Stimulated activated CD4-positive, alpha-beta T cell treated with anti-CD3 and anti-CD28 coated beads, Interleukin-12 subunit alpha, Interleukin-12 subunit beta, amount 100 ng/mL, for 4 hours (primary cell): ENCODE data around the gene SSR2.

Source experiments
- DNase-seq: peaks from one replicate; pipeline ENCODE4 v3.0.0-alpha.2; 2020

The SSR2 gene

DNA sequence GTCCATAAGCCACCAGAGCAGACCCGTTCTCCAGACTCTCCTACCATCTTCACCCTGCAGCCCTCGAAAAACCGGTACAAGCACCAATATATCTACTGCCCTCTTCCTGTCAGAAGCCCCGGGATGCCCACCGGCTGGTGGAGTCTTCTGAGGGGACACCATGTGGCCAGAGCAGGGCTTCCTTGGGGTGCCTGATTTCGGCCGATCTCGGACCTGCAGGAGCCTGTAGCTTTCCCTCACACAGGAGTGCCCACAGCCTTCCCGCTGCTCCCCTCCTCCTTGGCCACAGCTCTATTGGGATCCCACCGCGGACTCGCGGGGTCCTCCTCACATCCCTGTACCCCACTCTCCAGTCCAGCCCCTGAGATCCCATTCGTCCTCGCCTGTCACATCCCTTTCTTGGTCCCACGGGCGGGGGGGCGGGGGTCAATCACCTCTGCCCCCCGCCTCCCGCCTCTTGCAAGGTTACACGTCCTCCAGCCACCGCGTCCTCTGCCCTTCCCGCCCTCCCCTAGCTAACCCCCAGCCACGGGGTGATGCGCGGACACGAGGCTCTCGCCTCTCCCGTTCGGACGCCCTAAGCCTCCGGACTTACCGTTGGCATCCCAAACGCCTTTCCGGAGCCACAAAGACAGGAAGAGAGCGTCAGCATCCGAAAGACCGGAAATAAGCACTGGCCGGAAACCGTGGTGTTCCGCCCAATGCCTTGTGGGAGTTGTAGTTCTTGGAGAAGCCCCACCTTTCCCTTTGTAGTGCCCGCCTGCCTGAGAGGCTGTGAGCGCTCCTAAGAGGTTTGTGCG, at the start of gene SSR2:
SSR2 (minus strand) TSS at position 659 of the 800 bp plus-strand sequence. CDS start 784 bp downstream, outside the sequence.
- peak; percentile 73 for DNase-seq

DNA sequence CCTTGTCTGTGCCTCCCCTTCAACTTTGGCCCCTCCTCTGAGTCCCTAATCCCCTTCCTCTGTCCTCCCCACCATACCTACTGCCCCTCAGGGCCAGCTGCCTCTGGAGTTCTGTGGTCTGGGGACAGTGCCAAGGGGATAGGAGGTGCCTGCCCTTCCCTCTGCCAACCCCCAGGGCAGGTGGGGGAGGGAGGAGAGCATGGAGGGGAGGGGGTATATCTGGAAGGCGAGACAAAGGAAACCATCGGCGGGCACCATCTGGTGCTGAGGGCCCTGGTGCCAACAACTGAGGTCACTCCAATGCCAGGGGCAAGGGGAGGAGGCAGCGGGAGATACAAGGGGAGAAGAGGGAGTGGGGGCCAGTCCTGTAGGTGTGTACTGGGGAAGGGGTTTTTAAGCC, 49.8 kb upstream of the SSR2 start:
- DNase-seq, result no peak

DNA sequence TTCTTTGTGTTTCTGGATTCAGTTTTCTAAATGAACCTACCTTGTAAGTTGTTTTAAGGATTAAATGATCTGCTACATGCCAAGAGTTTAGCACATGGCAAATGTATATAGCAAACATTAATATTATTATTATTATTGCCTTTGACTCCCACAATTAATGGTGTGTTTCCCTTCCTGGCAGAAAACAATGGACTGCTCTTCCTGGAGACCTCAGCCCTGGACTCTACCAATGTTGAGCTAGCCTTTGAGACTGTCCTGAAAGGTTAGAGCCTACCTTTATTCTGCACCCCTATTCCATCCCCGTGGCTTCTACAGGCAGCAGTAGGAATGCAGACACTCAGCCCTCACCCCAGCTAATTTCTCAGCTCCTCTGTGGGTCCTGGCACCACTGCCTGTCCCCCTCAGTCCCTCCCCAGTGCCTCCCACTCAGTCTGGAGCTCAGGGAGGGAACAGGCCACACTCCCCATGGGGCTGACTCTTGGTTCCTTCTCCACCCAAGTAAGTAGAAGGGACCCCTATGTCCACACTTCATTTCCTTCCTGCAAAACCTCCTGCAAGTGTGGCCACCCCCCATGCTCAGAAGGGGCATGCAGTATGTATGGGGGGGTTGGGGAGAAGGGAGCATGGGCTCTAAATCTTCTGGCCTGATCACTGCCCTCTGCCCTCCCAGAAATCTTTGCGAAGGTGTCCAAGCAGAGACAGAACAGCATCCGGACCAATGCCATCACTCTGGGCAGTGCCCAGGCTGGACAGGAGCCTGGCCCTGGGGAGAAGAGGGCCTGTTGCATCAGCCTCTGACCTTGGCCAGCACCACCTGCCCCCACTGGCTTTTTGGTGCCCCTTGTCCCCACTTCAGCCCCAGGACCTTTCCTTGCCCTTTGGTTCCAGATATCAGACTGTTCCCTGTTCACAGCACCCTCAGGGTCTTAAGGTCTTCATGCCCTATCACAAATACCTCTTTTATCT, 49.0 kb upstream of the SSR2 start:
- DNase-seq, result no peak

DNA sequence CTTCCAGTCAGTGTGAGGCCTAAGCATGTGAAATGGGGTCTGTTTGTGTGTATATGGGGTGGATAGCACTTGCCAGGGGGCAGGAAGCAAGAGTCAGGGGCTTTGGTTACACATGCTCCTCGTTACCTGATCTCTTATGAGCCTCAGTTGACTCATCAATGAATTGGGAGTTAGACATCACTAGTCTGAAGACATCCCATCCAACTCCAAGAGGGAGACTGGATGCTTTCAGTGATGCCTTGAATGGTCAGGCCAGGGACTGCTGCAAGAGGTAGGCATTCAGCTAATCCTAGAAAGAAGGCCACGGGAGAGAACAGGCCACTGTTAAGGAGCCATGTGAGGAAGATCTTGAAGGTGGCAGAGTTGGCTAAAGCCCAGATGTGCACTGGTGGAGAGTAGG, 46.5 kb upstream of the SSR2 start:
- DNase-seq, result no peak

DNA sequence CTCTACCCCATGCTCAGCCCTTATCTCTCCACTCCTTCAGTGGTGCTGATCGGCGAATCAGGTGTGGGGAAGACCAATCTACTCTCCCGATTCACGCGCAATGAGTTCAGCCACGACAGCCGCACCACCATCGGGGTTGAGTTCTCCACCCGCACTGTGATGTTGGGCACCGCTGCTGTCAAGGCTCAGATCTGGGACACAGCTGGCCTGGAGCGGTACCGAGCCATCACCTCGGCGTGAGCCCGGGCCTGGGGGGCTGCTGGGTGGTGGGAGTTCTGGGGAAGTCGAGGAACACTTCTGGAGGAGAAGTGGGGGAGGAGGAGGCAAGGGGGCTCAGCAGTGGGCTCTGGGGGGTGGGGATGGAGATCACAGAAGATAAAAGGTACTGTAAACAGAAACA, 45.1 kb upstream of the SSR2 start:
- no peak for DNase-seq

DNA sequence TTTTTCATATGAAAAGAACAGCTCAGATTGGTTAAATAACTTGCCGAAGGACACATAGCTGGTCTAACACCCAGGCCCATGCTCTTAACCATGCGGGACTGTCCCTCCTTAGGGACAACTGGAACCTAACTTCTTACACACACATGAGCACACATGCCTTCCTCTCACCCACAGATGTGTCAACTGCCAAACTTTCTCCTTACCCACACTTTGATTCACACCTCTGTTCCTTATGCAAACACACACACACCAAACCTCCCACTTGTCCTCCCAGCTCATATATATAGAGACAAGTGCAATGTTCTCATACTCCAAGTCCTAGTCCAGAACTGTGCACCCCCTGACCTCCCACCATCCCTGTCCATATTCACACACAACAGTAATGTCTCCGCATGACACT, 44.5 kb upstream of the SSR2 start:
- no peak for DNase-seq

DNA sequence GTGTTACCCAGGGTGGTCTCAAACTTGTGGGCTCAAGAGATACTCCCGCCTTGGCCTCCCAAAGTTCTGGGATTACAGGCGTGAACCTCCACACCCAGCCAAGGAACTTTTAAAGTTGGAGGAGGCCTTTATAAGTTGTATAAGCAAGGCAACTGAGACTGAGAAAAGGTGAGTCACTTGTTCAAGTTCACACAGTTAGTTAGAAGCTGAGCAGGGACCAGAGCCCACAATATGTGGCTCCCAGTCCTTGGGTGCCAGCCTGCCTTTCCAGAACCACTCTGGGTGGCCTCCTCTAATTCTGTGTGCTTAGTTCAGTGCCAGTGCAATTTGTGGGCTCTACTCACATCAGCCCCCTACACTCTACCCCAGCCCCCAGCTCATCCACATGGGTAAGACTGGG, 43.9 kb upstream of the SSR2 start:
- no peak for DNase-seq

DNA sequence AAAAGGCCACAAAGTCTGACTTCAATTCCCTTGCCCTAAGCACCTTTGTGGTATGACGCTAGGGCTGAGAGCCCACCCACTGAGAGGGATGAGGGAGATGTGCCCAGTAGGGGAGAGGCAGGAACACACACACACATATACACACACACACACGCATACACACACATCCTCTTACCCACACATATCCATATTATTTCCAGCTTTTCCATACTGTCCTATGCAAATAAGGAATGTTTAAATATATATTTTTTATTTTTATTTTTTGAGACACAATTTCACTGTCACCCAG, 43.2 kb upstream of the SSR2 start:
- DNase-seq, result no peak

DNA sequence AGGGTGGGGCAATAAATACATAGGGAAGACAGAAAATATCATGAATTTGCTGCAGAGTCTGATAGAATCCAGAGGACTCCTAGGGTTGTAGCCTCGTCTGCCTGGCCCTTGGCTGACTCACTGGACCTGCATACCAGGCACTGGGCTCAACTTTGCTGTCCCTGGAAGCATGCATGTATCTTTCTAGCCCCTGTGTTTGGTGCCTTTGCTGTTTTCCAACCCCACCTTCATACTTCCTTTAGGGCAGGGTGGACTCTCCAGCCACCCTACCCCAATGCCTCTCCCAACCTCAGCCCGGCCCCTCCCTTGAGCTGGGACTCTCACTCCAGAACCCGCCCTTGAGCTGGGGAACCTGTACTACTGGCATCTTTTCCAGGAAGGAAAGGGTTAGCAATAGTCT, 41.4 kb upstream of the SSR2 start:
- DNase-seq, result no peak

DNA sequence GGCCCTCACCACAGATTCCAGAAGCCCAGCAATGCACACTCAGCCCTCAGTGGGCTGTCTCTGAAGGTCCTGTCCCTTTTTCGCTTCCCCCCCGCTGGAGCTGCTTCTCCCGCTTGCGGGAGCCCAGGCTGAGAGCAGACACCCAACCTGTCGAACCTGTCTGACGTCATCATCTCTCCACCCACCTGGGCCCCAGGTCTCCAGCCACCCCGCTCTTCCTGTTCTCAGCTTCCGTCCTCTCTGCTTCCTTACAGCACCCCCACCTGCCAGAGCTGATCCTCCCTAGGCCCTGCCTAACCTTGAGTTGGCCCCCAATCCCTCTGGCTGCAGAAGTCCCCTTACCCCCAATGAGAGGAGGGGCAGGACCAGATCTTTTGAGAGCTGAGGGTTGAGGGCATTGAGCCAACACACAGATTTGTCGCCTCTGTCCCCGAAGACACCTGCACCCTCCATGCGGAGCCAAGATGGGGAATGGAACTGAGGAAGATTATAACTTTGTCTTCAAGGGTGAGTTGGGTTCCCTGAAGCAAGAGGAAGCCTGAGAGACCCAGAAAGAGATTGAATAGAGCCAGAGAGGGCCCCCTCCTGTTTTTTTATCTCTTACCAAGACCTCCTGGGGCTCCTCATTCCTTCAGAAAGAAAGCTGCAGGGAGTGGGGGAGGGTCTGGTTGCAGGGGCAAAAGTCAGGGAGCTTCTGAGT, 40.3 kb upstream of the SSR2 start, which contains the start of gene RAB25:
RAB25 (plus strand) TSS at position 224 of the 700 bp plus-strand sequence; CDS start at position 465, 241 bp downstream.
- no peak for DNase-seq

DNA sequence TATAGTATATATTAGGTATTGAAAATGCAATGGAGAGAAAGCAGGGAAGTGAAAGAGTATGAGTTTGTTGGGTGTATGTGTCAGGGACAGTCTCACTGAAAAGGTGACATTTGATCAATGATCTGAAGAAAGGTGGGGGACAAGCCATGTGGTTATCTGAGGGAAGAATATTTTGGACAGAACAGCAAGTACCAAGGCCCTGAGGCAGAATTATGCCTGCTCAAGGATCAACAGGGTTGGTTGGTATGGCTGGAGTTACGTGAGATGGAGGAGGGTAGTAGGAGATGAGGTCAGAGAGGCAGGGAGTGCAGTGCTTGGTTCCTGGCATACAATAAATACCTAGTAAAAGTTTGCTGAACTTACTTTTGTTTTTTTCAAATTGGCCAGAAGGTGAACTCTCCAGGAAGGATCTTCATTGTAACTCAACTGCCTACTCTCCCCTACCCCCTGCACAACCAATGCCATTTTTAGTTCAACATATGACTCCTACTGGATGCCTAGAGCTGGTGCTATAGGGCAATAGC, 35.6 kb upstream of the SSR2 start:
- DNase-seq, result no peak

DNA sequence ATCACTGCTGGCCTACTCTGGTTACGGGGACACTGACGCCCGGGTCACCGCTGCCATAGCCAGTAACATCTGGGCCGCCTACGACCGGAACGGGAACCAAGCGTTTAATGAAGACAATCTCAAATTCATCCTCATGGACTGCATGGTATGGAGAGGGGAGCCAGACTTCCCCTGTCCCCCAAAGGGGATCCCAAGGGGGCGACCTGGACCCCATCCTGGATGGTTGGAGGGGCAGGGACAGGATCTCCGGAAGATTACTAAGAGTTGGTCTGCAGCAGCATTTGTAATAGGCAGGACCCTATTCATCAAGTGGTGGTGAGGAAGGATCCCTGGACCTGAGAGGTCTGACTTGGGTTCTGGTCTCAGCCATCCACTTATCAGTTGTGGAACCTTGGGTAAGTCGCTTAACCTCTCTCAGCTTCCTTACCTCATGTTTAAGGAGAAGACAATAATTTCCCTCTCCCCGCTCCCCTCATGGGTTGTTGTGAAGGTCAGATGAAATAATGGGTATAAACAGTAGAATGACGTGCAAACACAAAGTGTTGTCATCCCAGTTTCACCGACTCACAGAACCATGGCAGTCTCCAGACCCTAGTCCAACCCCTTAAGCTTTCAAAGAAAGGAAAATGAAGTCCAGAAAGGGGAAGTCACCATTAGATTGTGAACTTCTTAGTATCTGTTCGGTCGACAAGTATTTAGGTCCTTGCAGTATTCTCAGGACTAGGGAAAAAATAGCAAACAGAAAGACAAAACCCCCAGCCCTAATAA, 34.7 kb upstream of the SSR2 start:
- DNase-seq, result no peak

DNA sequence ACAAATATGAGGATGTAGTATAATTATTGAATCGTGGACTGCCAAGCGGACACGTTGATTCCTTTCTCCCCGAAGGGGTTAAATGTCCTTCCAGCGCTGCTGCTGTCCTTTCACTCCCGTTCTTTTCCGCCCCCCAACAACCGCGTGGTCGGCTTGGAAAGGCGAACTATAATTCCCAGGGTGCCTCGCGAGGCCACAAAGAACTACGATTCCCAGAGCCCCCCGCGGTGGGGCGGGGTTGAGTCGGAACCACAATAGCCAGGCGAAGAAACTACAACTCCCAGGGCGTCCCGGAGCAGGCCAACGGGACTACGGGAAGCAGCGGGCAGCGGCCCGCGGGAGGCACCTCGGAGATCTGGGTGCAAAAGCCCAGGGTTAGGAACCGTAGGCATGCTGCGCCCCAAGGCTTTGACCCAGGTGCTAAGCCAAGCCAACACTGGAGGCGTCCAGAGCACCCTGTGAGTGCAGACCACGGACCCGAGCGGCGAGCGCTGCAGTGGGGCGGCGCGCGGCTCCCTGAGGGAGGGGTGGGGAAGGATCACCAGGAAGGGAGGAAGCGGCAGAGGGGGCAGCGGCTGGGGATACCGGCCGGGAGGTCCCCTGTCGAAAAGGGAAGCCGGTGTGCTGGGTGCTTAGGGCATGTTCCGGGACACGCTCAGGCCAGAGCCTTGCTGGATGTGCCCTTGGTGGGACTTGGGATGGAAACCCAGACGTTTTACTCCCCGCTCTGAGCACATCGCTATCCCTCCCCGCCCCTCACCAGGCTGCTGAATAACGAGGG, 33.9 kb upstream of the SSR2 start, which contains the start of gene LAMTOR2:
LAMTOR2 (plus strand) TSS at position 283 of the 781 bp plus-strand sequence; CDS start at position 391, 108 bp downstream.
- DNase-seq, result peak; percentile 95

DNA sequence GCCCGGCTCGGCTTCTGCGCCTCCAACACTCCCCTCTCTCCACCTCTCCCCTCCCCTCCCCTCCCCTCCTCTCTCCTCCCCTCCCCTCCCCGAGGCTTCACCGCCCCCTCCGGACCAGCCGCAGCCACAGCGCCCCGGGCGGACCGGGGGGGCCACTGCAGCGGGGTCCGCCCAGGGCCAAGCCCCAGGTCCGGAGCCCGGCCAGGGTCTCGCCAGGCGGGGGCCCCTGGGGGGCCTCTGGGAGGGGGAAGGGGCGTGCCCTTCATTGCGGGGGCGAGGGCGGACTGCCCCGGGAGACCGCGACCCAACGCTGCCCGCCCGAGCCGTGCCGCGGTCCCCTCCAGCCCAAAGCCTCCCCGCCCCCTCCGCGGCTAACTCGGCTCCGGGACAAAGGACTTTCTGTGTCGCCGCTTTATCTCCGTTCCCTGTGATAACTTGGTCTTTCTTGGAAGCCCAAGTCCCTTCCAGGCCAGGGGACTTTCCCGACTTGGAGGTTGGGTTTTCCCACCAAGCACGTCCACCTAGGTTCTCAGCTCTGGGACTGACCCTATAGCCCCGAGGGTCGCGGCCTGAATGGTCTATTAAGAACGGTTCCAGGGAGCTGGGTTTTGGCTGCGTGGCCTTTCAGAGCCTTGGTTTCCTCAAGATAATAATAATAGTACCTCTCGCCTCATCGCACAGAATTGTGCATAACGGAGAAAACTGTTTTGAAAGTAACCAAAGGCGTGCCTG, 33.2 kb upstream of the SSR2 start, which contains the start of gene UBQLN4:
UBQLN4 (minus strand) TSS at position 31 of the 732 bp plus-strand sequence. CDS start 97 bp downstream, outside the sequence.
- DNase-seq, result peak; percentile 83

DNA sequence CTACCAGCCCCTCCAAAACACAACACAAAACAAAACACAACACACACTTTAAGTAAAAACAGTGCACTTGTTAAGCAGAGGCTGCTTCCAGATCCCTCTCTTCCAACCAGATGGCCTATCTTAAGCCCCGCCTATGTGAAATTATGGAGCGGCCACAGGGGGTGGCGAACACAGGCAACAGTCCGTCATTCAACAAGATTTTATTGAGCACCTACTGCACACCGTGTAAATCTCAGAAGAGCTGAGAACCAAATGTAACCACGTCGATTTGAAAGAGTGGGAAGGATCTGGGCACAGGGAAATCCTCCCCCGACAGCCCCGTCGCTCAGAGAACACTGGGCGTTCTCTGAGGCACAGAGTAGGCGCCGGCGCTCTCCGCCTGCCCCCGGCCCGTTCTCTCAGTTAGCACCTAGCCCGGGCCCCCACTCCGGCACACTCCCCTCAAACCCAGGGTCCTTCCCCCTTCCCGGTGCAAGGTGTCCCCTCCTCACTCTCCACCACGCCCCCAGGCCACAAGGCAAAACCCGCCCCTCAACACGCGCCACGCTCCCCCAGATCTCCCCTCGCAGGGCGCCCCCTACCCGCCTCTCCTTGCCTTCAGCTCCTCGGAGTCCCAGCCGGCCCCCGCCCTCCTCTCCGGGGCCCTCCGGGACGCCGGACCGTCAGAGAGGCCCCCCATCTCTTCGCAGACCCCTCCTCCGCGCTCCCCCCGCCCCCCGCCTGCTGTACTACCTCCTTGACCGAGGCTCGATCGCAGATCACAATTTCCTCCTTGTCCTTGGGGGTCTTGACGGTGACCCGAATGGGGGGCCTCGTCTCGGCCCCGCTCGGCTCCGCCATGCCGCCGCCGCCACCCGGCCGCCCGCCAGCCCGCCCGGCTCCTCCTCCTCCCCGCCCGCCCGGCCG, 32.4 kb upstream of the SSR2 start:
- DNase-seq, result peak; percentile 69

DNA sequence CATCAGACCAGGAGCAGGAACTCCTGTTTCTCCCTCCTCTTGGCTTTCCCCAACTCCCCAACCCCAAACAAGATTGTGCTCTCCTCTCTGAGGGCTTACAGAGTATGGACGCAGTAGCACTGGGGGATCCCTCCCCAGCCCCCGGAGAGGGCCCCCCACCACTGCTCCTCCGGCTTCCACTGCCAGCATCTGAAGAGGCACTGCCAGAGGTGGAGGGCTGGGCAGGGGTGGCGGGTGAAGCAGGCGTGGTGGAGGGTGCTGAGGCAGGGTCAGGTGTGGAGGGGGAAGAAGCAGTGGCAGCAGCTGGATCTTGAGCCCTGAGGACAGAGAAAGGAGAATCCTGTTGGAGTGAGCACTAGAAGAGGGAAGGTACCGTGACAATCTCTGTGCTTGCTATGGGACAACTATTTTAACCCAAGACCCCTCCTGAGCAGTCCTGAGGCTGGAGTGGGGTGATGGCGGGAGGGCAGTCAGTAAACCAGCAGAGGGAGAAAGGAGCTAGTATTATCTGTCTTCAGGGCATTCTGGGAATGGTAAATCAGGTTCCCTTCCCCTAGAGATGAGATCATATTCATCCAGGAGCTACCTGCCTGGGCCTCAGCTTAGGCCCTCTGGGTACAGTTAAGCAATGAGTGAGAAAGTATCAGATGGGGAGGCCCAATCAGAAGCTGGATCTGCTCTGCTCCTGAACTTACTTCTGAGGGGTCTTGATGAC, 30.4 kb upstream of the SSR2 start:
- DNase-seq, result no peak

DNA sequence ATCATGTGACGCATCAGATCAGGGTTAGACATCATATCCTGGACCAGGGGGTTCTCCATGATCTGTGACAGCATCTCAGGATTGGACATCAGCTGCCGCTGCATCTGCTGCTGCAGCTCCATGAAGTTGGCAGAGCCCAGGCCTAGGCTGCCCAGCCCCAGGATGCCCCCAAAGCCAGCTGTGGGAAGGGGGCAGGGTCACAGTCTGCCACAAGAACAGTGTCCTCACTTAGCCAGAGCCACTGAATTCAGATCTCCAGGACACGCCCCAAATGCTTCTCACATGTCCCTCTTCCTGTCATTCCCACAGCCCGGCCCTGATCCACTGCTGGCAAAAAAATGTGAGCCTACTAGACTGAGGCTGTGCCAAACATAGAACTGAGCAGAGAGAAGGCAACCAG, 29.6 kb upstream of the SSR2 start:
- no peak for DNase-seq

DNA sequence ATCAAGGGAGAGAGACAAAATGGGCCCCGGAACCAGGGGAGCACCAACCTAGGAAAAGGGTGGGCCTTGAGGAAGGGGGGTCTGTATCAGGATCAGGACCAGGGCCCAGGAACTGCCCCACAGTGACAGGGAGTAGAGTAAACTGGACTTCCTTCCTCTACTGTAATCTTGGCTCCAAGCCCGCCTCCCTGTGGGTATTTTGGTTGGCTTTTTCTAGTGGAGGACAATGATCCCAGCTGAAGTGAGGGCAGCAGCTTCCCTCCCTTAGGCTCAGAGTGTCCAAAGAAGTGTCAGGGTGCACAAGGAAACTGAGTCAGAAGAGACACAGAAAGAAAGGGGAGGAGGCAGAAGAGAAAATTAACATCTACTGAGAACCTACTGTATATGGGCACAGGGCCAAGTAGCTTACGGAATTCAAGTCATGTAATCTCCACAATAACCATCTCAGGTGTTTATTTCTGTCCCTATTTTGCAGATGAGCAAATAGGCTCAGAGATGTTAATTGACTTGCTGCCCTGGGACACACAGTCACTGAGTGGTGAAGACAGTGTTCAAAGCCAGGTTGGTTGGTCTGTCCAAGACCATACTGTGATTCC, 28.0 kb upstream of the SSR2 start:
- no peak for DNase-seq
